HepG2 (cell line): Measurements from ENCODE around the gene SURF2. TPM values are rescaled to one million over a fixed set of nuclear protein-coding genes. Genes with fewer than 3 reads are reported as not detected.
A peak's percentile ranks its signal among the peaks of the same experiment; 100 is the strongest.

Experiments used
- EP300 ChIP-seq, 3 experiments: sonication (generic) in 1 of 3; formaldehyde crosslinking in 1 of 3; IDR thresholded peaks; 2 replicates each; pipeline versions ENCODE4 v1.5.1 to v1.6.1; 2011 to 2020; ENCODE audit warnings: low read depth in 2 of 3, low read length in 2 of 3, borderline replicate concordance in 1 of 3, improper control_type of control experiment in 1 of 3, mild to moderate bottlenecking in 1 of 3, missing genetic modification reagents in 1 of 3, moderate library complexity in 1 of 3
- GATAD2A ChIP-seq: IDR thresholded peaks from 2 replicates; pipeline ENCODE4 v1.6.1; 2016
- GMEB1 ChIP-seq: sonication (generic); formaldehyde crosslinking; IDR thresholded peaks from 2 replicates; pipeline ENCODE4 v1.5.1; 2020; ENCODE audit warnings: missing genetic modification reagents, mild to moderate bottlenecking, borderline replicate concordance
- HMG20B ChIP-seq: conservative IDR thresholded peaks from 2 replicates; pipeline ENCODE4 v1.6.1; 2016; ENCODE audit warnings: missing genetic modification reagents, missing compliant biosample characterization
- NR0B2 ChIP-seq: sonication (generic); formaldehyde crosslinking; IDR thresholded peaks from 2 replicates; pipeline ENCODE4 v1.4.0; 2020; ENCODE audit warnings: mild to moderate bottlenecking, missing genetic modification reagents
- PATZ1 ChIP-seq: sonication (generic); formaldehyde crosslinking; IDR thresholded peaks from 2 replicates; pipeline ENCODE4 v1.4.0; 2020; ENCODE audit warnings: missing genetic modification reagents
- PAWR ChIP-seq: sonication (generic); formaldehyde crosslinking; IDR thresholded peaks from 2 replicates; pipeline ENCODE4 v1.4.0; 2020; ENCODE audit warnings: missing genetic modification reagents, mild to moderate bottlenecking, borderline replicate concordance
- PHF8 ChIP-seq: sonication (generic); formaldehyde crosslinking; IDR thresholded peaks from 2 replicates; pipeline ENCODE4 v1.5.0; 2020; ENCODE audit warnings: missing genetic modification reagents
- PRDM4 ChIP-seq: sonication (generic); formaldehyde crosslinking; IDR thresholded peaks from 2 replicates; pipeline ENCODE4 v1.9.0; 2021; ENCODE audit warnings: missing genetic modification reagents, borderline replicate concordance
- ZHX2 ChIP-seq, 2 experiments: sonication (generic) in 1 of 2; formaldehyde crosslinking in 1 of 2; IDR thresholded peaks; 2 replicates each; pipeline versions ENCODE4 v1.6.1 to v1.9.0; 2014 to 2022; ENCODE audit warnings: antibody characterized with exemption in 1 of 2, borderline replicate concordance in 1 of 2, inconsistent platforms in 1 of 2, low read depth in 1 of 2, missing genetic modification reagents in 1 of 2
- ZNF274 ChIP-seq: sonication (generic); formaldehyde crosslinking; IDR thresholded peaks from 2 replicates; pipeline ENCODE4 v1.5.1; 2020; ENCODE audit warnings: mild to moderate bottlenecking, missing genetic modification reagents
- ZNF350 ChIP-seq: sonication (generic); formaldehyde crosslinking; IDR thresholded peaks from 2 replicates; pipeline ENCODE4 v1.4.0; 2020; ENCODE audit warnings: mild to moderate bottlenecking, low read depth, missing genetic modification reagents, borderline replicate concordance
- ZNF383 ChIP-seq: sonication (generic); formaldehyde crosslinking; IDR thresholded peaks from 2 replicates; pipeline ENCODE4 v1.4.0; 2020; ENCODE audit warnings: missing genetic modification reagents, mild to moderate bottlenecking, borderline replicate concordance
- ZNF7 ChIP-seq: IDR thresholded peaks from 2 replicates; pipeline ENCODE4 v1.6.1; 2016; ENCODE audit warnings: missing biosample characterization, missing genetic modification reagents
- polyA plus RNA-seq, 8 experiments: library from polyadenylated mRNA; depleted of rRNA in 3 of 8; stranded (reverse) in 7 of 8; unstranded in 1 of 8; fragments of >200 nt; fragmentation: Illumina TruSeq in 4 of 8; extraction: Trizol in 4 of 8; gene quantifications; 2 replicates each; pipeline versions ENCODE4 v1.2.1 to v1.2.3, GENCODE V29; 2011 to 2016; ENCODE audit warnings: low read depth in 4 of 8, missing spikeins in 1 of 8, mixed read lengths in 1 of 8; ENCODE audit not compliant: insufficient read depth in 1 of 8
- total RNA-seq, 5 experiments: library from RNA; depleted of rRNA; stranded (reverse); fragments of >200 nt; fragmentation: Illumina TruSeq; extraction: Trizol; gene quantifications; 2 replicates each; pipeline ENCODE4 v1.2.3, GENCODE V29; 2016; ENCODE audit warnings: low read depth in 1 of 5

SURF2 gene
- total and polyA plus RNA-seq, 2 of the 13 experiments (the other 11 are each of a cell fraction or from before 2014, with no cell fraction given) = 6.3 to 13.6 TPM

- TF ChIP-seq ZHX2 (IDR thresholded peaks at IDR 0.05; ENCODE audit: low read depth) = no peak
- TF ChIP-seq ZHX2 (CRISPR knock-in tag; IDR thresholded peaks at IDR 0.05; ENCODE audit: borderline replicate concordance) = no peak
- TF ChIP-seq PAWR (CRISPR knock-in tag) = no peak
- no peak for TF ChIP-seq PRDM4 (CRISPR knock-in tag)
- TF ChIP-seq ZNF383 = no peak
- TF ChIP-seq ZNF7 (CRISPR knock-in tag) = no peak
- no peak for TF ChIP-seq ZNF274 (CRISPR knock-in tag)
- TF ChIP-seq ZNF350 (CRISPR knock-in tag) = peak; percentile 18; the same call in 1 of the 2 replicates
- no peak for TF ChIP-seq PHF8 (CRISPR knock-in tag)
- peak; percentile 39; the same call in 1 of the 2 replicates for TF ChIP-seq GMEB1 (CRISPR knock-in tag)
- no peak for TF ChIP-seq HMG20B (CRISPR knock-in tag)
- TF ChIP-seq EP300 (IDR thresholded peaks at IDR 0.05; ENCODE audit: low read depth in 2 of 2, low read length in 2 of 2) = peak in 1 of 2 experiments; percentile 29; a peak in 1 of 4 replicates
- no peak for TF ChIP-seq EP300 (CRISPR knock-in tag; IDR thresholded peaks at IDR 0.05; ENCODE audit: borderline replicate concordance)
- peak; percentile 74 for TF ChIP-seq GATAD2A (CRISPR knock-in tag)
- TF ChIP-seq PATZ1 = peak; percentile 83
- TF ChIP-seq NR0B2 = no peak
Observed at GRCh38 chr9:133394687-133395271, 38.4 kb downstream of the SURF2 start (continued).
